Activated CD8-positive, alpha-beta T cell treated with anti-CD3 and anti-CD28 coated beads, Interleukin-2, amount 10 ng/mL, durations not matched to agents 7 days and 5 days (primary cell): ENCODE measurements around the gene SZT2. TPM values are rescaled to one million over a fixed set of nuclear protein-coding genes. Genes with fewer than 3 reads are reported as not detected.

Source experiments
- ATAC-seq: fragments of 150-1000 bp; cut with Tn5 transposase; one replicate; pipeline ENCODE4 v1.10.0; 2021; ENCODE audit warnings: moderate library complexity
- CTCF ChIA-PET: fragments of 350-600 bp; sonication (Branson Sonifier 250); formaldehyde crosslinking; loops from one replicate; lab custom pipeline; 2021; ENCODE audit warnings: antibody characterized with exemption; lab: Charles Lee
- POLR2A ChIA-PET: fragments of 350-600 bp; sonication (Branson Sonifier 250); formaldehyde crosslinking; loops from one replicate; lab custom pipeline; 2021; ENCODE audit warnings: antibody characterized with exemption; lab: Charles Lee
- DNase-seq: peaks from one replicate; pipeline ENCODE4 v3.0.0-alpha.2; 2020
- H3K27ac Mint-ChIP-seq: one replicate; pipeline ENCODE4 v1.8.0; 2021; ENCODE audit warnings: mild to moderate bottlenecking, mixed read lengths
- H3K27me3 Mint-ChIP-seq: one replicate; pipeline ENCODE4 v1.8.0; 2021; ENCODE audit warnings: low read depth, mixed read lengths
- H3K36me3 Mint-ChIP-seq: one replicate; pipeline ENCODE4 v1.8.0; 2021; ENCODE audit warnings: low read depth, mixed read lengths
- H3K4me1 Mint-ChIP-seq: one replicate; pipeline ENCODE4 v1.8.0; 2021; ENCODE audit warnings: low read depth, mixed read lengths
- H3K4me3 Mint-ChIP-seq: one replicate; pipeline ENCODE4 v1.8.0; 2021; ENCODE audit warnings: mild to moderate bottlenecking, mixed read lengths
- H3K9me3 Mint-ChIP-seq: one replicate; pipeline ENCODE4 v1.8.0; 2022; ENCODE audit warnings: mixed read lengths; ENCODE audit not compliant: insufficient read depth
- total RNA-seq, 2 experiments: library from RNA; stranded (reverse); gene quantifications; one replicate each; pipeline ENCODE4 v1.2.3, GENCODE V29; 2021

The SZT2 gene
- total RNA-seq, 2 experiments from 2014 or later, result 57.2 to 58.3 TPM

- peak; percentile 82 for ATAC-seq
- no peaks in the 10 kb centered on the region for H3K4me1 Mint-ChIP-seq
- CTCF ChIA-PET, result interaction anchor here (0.6 to 4.1 kb wide), 31 partner anchors 10 to 501 kb away, joined by 3 to 85 read pairs (median 5); partner anchors contain the start of genes CDC20, ELOVL1 and HYI
- POLR2A ChIA-PET, result interaction anchor here (1.0 kb wide), 2 partner anchors 49 to 186 kb away, joined by 3 to 5 read pairs; no protein-coding TSS in a partner anchor
- no peak overlapping the region for H3K4me3 Mint-ChIP-seq
- peak; percentile 75 for DNase-seq
- no peaks in the 10 kb centered on the region for H3K27me3 Mint-ChIP-seq
- peaks cover 12% of the 10 kb centered on the region for H3K36me3 Mint-ChIP-seq
- no peak overlapping the region for H3K27ac Mint-ChIP-seq
- H3K9me3 Mint-ChIP-seq, result no peaks in the 10 kb centered on the region
These were observed 25.0 kb downstream of the SZT2 start for GRCh38 chr1:43414634-43415223.

DNA sequence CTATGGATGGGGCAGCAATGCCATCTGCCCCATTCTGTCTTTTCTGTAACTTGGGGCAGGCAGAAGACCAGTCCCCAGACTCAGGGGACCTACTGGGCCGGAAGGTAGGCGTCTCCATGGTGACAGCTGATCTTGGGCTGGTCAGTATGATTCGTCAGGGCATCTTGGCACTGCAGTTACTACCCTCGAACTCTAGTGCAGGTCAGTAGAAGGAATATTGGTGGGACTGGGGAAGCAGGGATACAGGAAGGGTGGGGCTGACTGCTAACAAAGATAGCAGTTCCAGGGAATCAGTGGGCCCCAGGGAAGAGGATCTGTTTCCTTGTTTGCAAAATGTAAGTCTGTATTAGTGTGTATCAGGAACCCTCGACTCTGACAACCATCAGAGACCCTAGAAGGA is 26.2 kb downstream of the SZT2 start:
- H3K36me3 Mint-ChIP-seq, result peaks cover 13% of the 10 kb centered on the region
- H3K9me3 Mint-ChIP-seq, result no peaks in the 10 kb centered on the region
- ChIA-PET CTCF (interaction anchor here (1.2 to 3.9 kb wide), 5 partner anchors 16 to 192 kb away, joined by 3 to 47 read pairs (median 14); no protein-coding TSS in a partner anchor), POLR2A (no interaction called here)
- H3K4me1 Mint-ChIP-seq, result no peaks in the 10 kb centered on the region
- no peaks in the 10 kb centered on the region for H3K27me3 Mint-ChIP-seq
- no peak overlapping the region for H3K27ac Mint-ChIP-seq
- ATAC-seq, result no peak
- no peak for DNase-seq
- no peak overlapping the region for H3K4me3 Mint-ChIP-seq

DNA sequence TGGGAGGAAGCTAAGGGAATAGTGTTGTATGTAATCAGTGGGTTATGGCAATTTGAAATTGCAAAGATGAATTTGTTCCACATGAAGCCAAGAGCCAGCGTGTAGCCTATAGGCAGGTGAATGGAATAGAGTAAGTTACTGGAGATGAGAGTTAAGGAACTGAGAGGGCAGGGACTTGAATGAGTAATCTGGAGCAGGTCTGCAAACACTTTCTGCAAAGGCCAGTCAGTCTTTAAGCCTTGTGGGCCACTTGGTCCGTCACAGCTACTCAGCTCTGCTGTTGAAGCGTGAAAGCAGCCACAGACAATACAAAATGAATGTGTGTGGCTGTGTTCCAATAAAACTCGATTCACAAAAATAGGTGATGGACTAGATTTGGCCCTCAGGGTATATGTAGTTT is 29.2 kb downstream of the SZT2 start:
- Mint-ChIP-seq H3K9me3 (no peaks in the 10 kb centered on the region), H3K4me1 (peaks cover 8% of the 10 kb centered on the region), H3K27me3 (no peaks in the 10 kb centered on the region), H3K4me3 (no peak overlapping the region), H3K36me3 (peaks cover 25% of the 10 kb centered on the region), H3K27ac (no peak overlapping the region)
- POLR2A ChIA-PET, result no interaction called here
- ATAC-seq (no peak), DNase-seq (no peak)
- CTCF ChIA-PET, result interaction anchor here (1.4 kb wide), 1 partner anchor 180 kb away, joined by 3 read pairs; no protein-coding TSS in a partner anchor

DNA sequence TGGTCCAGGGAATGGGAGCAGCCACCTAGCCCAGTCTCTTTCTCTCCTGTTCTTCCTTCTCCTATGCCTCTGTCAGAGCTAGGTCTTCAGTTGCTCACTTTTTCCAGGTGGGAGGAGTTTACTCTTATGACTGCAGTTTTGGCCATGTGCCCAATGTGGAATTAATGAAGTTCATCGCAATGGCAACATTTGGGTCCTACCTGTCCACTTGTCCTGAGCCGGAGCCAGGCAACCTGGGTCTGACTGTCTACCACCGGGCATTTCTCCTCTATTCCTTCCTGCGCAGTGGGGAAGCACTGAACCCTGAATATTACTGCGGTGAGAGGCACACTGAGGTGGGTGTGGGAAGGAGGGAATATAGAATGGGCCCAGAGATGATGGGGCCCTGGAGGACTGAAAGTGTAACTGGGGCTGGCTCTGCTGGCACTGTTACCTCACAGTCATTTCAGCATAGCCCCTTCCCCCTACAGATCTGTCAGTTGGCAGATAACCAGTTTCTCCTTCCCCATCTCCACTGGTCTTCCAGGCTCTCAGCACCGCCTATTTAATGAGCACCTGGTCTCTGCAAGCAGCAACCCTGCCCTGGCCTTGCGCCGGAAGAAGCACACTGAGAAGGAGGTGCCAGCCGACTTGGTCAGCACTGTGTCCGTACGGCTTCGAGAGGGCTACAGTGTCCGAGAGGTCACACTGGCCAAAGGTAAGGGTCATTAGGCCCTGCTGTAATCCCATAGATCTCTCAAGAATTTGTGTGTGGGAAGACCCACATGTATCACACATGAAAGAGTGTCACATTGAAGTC is 30.1 kb downstream of the SZT2 start:
- peaks cover 8% of the 10 kb centered on the region for H3K4me1 Mint-ChIP-seq
- H3K27ac Mint-ChIP-seq, result no peak overlapping the region
- peaks cover 31% of the 10 kb centered on the region for H3K36me3 Mint-ChIP-seq
- H3K9me3 Mint-ChIP-seq, result no peaks in the 10 kb centered on the region
- no peak for DNase-seq
- POLR2A ChIA-PET, result no interaction called here
- H3K4me3 Mint-ChIP-seq, result no peak overlapping the region
- ATAC-seq, result no peak
- CTCF ChIA-PET, result interaction anchor here (1.4 kb wide), 1 partner anchor 181 kb away, joined by 3 read pairs; no protein-coding TSS in a partner anchor
- no peaks in the 10 kb centered on the region for H3K27me3 Mint-ChIP-seq

GRCh38 chr1:43420874-43421273 is 31.2 kb downstream of the SZT2 start:
- ChIA-PET CTCF (no interaction called here), POLR2A (no interaction called here)
- H3K4me1 Mint-ChIP-seq, result peaks cover 8% of the 10 kb centered on the region
- no peak overlapping the region for H3K27ac Mint-ChIP-seq
- H3K27me3 Mint-ChIP-seq, result no peaks in the 10 kb centered on the region
- DNase-seq (no peak), ATAC-seq (no peak)
- H3K9me3 Mint-ChIP-seq, result no peaks in the 10 kb centered on the region
- H3K36me3 Mint-ChIP-seq, result peaks cover 31% of the 10 kb centered on the region
- H3K4me3 Mint-ChIP-seq, result no peak overlapping the region

DNA sequence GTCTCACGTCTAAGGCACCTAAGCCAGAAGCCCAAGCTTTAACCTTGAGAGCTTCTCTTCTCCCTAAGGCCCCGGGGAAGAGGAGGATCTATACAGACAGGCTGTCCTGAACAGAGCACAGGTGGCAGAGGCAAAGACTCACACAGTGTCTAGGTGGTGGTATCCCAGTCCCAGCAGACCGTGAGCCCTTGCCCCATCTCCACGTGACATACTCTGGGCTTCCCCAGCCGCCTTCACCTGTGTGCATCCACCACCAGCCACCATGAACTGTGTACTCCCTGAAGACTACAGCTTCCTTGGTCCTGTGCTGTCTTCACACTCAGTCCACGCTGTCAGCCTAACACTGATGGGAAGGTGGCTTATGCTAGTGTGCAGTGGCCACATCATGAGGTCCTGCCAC is 31.7 kb downstream of the SZT2 start:
- no peak for ATAC-seq
- peaks cover 8% of the 10 kb centered on the region for H3K4me1 Mint-ChIP-seq
- no peak overlapping the region for H3K4me3 Mint-ChIP-seq
- POLR2A ChIA-PET, result no interaction called here
- CTCF ChIA-PET, result no interaction called here
- peaks cover 31% of the 10 kb centered on the region for H3K36me3 Mint-ChIP-seq
- H3K27ac Mint-ChIP-seq, result no peak overlapping the region
- H3K27me3 Mint-ChIP-seq, result no peaks in the 10 kb centered on the region
- H3K9me3 Mint-ChIP-seq, result no peaks in the 10 kb centered on the region
- no peak for DNase-seq

GRCh38 chr1:43421976-43422750 is 32.5 kb downstream of the SZT2 start:
- H3K36me3 Mint-ChIP-seq, result peaks cover 38% of the 10 kb centered on the region
- ATAC-seq, result no peak
- no peak for DNase-seq
- POLR2A ChIA-PET, result no interaction called here
- CTCF ChIA-PET, result no interaction called here
- H3K4me3 Mint-ChIP-seq, result no peak overlapping the region
- H3K4me1 Mint-ChIP-seq, result peaks cover 8% of the 10 kb centered on the region
- H3K27me3 Mint-ChIP-seq, result no peaks in the 10 kb centered on the region
- no peak overlapping the region for H3K27ac Mint-ChIP-seq
- H3K9me3 Mint-ChIP-seq, result no peaks in the 10 kb centered on the region

- H3K9me3 Mint-ChIP-seq, result no peaks in the 10 kb centered on the region
- peaks cover 45% of the 10 kb centered on the region for H3K36me3 Mint-ChIP-seq
- POLR2A ChIA-PET, result no interaction called here
- peaks cover 8% of the 10 kb centered on the region for H3K4me1 Mint-ChIP-seq
- no peak overlapping the region for H3K4me3 Mint-ChIP-seq
- ATAC-seq (no peak), DNase-seq (no peak)
- no peaks in the 10 kb centered on the region for H3K27me3 Mint-ChIP-seq
- H3K27ac Mint-ChIP-seq, result no peak overlapping the region
- CTCF ChIA-PET, result no interaction called here
These were observed 33.4 kb downstream of the SZT2 start for GRCh38 chr1:43422995-43423671.

DNA sequence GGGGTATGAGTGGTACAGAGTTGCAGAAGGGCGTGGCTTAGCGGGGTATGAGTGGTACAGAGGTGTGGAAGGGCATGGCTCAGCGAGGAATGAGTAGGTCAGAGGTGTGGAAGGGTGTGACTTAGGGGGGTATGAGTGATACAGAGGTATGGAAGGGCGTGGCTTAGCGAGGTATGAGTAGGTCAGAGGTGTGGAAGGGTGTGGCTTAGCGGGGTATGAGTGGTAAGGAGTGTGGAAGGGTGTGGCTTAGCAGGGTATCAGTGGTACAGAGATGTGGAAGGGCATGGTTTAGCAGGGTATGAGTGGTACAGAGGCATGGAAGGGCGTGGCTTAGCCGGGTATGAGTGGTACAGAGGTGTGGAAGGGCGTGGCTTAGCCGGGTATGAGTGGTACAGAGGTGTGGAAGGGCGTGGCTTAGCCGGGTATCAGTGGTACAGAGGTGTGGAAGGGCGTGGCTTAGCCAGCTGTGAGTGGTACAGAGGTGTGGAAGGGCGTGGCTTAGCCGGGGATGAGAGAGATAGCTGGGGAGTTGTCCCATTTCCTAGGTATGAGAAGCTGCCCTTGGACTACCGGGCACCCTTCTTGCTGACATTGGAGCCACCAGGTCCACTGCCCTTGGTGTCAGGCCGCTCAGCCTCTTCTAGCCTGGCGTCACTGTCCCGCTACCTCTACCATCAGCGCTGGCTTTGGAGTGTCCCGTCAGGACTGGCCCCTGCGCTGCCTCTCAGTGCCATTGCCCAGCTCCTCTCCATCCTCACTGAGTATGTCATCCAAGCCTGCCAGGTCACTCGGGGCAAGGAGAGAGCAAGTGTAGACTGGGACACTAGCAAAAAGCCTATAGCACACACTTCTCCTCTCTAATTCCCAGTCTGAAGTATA is 34.2 kb downstream of the SZT2 start:
- ChIA-PET CTCF (interaction anchor here (1.5 kb wide), 1 partner anchor 197 kb away, joined by 3 read pairs; no protein-coding TSS in a partner anchor), POLR2A (interaction anchor here (0.6 kb wide), 1 partner anchor 1069 kb away, joined by 3 read pairs; no protein-coding TSS in a partner anchor)
- ATAC-seq (no peak), DNase-seq (no peak)
- no peak overlapping the region for H3K27ac Mint-ChIP-seq
- H3K27me3 Mint-ChIP-seq, result no peaks in the 10 kb centered on the region
- H3K4me3 Mint-ChIP-seq, result no peak overlapping the region
- peaks cover 50% of the 10 kb centered on the region for H3K36me3 Mint-ChIP-seq
- peaks cover 8% of the 10 kb centered on the region for H3K4me1 Mint-ChIP-seq
- H3K9me3 Mint-ChIP-seq, result no peaks in the 10 kb centered on the region

DNA sequence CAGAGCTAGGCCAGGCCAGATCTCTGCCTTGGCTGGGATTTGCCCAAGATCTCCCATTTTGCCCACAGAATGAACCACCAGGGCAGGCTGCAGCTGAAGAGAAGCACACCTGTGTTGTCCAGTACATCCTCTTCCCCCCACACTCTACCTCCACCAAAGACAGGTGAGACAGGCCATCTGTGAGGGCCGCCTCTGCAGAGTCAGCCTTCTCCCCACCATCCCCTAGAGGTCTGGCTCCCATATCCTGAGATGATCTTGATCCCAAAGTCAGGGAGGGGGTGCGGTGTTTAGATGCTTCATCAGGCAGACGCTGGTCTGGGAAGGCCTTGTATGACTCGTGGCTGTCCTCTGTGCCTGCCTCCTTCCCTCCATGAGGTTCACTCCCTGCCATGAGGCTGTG is 35.3 kb downstream of the SZT2 start:
- peaks cover 8% of the 10 kb centered on the region for H3K4me1 Mint-ChIP-seq
- H3K27ac Mint-ChIP-seq, result no peak overlapping the region
- no peak overlapping the region for H3K4me3 Mint-ChIP-seq
- POLR2A ChIA-PET, result interaction anchor here (1.1 kb wide), 1 partner anchor 89 kb away, joined by 4 read pairs; no protein-coding TSS in a partner anchor
- H3K9me3 Mint-ChIP-seq, result no peaks in the 10 kb centered on the region
- ATAC-seq (no peak), DNase-seq (no peak)
- H3K27me3 Mint-ChIP-seq, result no peaks in the 10 kb centered on the region
- peaks cover 54% of the 10 kb centered on the region for H3K36me3 Mint-ChIP-seq
- CTCF ChIA-PET, result interaction anchor here (1.4 to 1.5 kb wide), 2 partner anchors 11 to 198 kb away, joined by 3 to 6 read pairs; no protein-coding TSS in a partner anchor
